ENCODE results near the gene CDH24.

CDH24 gene, protein sequence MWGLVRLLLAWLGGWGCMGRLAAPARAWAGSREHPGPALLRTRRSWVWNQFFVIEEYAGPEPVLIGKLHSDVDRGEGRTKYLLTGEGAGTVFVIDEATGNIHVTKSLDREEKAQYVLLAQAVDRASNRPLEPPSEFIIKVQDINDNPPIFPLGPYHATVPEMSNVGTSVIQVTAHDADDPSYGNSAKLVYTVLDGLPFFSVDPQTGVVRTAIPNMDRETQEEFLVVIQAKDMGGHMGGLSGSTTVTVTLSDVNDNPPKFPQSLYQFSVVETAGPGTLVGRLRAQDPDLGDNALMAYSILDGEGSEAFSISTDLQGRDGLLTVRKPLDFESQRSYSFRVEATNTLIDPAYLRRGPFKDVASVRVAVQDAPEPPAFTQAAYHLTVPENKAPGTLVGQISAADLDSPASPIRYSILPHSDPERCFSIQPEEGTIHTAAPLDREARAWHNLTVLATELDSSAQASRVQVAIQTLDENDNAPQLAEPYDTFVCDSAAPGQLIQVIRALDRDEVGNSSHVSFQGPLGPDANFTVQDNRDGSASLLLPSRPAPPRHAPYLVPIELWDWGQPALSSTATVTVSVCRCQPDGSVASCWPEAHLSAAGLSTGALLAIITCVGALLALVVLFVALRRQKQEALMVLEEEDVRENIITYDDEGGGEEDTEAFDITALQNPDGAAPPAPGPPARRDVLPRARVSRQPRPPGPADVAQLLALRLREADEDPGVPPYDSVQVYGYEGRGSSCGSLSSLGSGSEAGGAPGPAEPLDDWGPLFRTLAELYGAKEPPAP

DNA sequence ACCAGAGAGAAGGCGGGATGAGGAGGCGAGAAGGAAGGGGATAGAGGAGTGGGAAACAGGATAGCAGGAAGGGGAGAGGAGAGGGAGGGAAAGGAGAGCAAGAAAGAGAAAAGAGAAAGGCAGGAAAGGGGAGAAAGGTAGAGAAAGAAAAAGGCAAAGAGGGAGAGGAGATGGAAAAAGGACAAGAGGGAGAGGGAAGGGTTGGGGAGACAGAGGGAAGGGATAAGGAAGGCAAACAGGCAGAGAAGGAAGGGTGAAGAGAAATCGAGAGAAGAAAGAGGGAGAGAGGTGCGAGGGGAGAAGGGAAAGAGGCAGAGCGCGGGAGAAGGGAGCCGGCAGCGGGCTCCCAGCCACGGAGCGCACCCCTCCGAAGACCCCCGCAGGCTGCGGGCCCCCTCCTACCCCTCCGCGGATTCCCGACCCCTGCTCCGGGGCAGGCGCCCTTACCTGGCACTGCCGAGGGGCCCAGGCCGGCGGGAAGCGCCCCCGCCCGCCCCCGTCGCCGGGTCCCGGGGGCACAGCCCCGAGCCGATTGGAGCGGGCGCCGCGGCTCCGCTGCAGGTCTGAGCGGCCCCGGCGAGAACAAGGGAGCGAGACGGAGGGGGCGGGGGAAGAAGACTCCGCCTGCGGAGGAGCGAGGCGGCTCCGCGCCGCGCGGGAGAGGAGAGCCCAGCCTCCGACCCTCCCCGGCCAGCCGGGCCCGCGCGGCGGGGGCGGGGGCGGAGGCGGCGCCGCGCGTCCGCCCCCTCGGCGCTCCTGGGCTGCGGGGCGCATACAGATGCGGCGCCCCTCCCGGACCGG lies at the start of gene CDH24:
Gene CDH24 (minus strand): TSS at position 565 of the 801 bp plus-strand sequence. CDS start 1,787 bp downstream, outside the sequence.
- no peak for DNase-seq (ENCODE audit: low read depth)

DNA sequence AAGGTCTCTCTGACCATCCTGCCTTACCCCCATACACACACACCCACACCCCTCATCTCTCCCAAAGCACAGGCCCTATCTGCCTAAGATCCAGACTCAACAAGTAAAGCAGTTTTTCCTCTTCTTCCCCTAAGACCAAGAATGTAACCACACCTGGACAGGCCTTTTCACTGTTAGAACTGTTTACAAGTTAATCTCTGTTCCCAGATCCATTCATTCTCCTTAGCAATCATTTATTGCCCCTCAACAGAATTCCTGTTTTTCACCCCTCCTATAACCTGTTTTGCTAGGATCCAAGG lies 49.4 kb upstream of the CDH24 start:
- DNase-seq (ENCODE audit: low read depth) = no peak

DNA sequence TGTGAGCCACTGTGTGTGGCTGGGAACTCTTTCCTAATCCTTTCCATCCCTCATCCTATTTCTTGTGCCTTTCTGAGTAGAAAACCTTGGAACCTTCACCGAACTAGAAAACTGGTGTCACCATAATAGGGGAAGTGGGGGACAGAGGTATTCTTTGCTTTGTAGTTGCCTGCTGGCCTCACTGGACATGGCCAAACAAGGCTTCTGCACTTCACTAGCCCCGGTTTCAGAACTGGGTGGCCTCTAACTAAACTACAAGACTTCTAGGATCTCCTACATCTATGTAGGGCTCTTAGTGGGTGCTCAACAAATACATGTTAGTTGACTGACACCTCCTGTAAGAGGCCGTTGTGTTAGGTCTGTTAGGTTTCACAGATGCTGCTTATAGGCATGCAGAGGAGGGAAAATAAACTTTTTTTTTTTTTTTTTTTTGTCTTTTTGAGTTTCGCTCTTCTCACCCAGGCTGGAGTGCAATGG lies 48.1 kb upstream of the CDH24 start:
- no peak for DNase-seq (ENCODE audit: low read depth)

DNA sequence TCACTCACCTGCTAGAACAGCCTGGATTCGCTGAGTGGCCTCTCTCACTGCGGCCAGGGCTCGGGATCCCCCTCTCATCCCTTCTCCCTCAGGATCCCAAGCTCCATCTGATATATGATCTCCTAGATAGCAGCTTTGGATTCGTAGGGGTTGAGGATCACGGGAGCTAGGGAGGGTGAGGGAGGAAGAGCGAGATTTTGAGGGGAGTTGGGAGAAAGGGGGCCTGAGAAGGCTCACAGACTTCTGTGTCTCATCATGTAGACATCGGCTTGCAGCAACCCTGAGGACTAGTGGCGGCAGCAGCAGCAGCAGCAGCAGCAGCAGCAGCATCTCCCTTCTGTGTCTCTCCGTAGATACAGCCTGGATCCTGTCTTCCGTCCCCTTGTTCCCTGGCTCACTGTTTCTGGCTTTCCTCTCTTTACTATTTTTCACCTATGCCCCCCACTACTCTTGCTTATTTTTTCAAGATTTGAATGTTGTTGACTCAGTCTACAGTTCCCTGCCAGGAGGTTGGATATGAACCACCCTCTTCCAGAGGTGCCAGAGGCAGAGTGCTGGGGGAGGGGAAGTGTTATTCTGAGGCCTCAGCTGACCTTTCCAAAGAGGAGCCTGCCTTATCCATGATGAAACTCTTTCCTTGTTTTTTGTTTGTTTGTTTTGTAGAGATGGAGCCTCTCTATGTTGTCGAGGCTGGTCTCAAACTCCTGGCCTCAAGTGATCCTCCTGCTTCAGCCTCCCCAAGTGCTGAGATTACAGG lies 47.4 kb upstream of the CDH24 start, which contains the start of gene CIROP:
Gene CIROP (minus strand): TSS at position 399 of the 757 bp plus-strand sequence. CDS start 69 bp downstream, at position 330.
- DNase-seq (ENCODE audit: low read depth) = no peak

DNA sequence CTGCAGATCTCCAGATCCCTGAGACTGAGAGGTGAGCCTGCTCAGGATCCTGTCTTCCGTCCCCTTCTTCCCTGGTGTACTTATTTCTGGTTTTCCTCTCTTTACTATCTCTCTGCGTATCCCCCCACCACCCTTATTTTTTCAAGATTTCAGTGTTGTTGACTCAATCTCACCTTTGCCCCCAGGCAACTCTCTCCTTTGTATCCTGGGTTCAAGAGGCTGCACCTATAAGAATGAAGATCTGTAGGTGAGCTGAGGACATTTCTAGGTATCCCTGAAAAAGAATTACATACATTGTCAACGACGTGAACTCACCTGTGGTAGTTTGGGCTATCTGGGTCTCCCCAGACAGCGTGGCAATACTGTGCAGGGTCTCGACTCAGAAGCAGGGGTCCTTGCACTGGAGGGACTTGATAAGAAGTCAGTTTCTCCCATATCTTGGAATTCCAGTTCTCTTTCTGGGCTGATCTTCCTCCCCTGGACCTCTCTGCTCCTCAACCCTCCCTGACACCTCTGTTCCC lies 46.8 kb upstream of the CDH24 start:
- DNase-seq (ENCODE audit: low read depth) = no peak

DNA sequence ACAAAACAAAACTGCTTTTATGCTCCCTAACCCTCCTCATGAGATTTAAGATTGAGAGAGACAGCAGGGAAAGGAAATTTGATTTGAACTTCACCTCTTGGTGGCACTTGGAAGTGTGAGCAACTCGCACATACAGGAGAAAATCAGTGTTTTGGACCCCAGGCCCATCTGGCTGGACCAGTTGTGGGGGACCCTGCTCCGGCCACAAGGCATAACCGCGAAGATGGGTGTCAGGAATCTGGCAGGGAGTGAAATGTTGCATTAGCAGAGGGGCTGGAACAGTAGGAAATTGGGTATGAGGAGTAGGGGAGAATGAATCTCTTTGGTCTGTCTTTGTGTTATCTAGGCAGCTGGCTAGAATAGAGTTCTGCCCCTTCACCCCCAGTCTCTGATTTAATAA lies 46.3 kb upstream of the CDH24 start:
- no peak for DNase-seq (ENCODE audit: low read depth)

DNA sequence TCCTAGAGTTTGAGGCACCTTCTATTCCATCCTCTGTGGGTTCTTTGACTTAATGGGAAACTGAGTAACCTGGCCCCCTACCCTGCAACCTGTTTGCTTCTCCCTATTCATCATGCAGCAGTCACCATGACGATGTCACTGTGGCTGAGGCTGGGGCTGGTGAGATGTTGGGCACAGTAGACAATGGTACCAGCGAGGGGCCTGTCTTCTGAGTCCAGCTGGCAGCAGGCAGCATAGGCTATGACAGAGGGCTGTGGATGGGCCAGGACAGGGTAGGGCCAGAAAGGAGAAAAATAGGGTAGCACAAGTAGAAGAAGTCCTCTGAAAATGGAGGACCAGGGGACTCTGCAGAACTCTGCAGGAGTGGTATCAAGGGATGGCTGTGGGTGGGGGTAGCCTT lies 45.5 kb upstream of the CDH24 start:
- no peak for DNase-seq (ENCODE audit: low read depth)

DNA sequence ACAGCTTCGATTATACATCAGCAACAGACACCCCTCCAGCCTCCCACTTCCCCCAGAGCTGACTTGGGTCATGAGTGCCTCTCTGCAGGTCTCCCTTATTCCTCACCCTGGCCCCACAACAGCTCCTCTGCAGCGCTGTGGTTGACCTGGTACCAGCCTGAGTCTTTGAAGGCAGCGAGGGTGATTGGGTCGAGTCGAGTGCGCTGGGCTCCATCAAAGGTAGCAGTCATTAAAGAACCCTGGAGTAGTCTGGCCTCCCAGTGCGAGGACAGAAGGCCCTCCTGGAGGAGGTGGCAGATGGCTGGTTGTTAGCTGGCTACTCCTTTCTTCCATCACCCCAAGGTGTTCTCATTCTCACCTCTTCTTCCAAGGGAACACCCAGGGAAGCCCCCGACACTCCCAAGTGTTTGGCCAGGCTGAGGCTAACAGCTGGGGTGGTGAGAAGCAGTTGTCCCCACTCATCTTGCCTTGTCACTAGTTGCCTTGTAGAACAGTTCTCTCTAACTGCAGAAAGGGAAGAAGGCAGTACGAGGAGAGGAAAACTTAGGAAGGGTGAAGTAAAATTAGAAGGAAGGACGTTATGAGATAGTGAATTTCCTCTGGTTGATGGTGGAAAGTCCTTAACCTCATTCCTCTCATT lies 44.8 kb upstream of the CDH24 start:
- DNase-seq (ENCODE audit: low read depth) = no peak

DNA sequence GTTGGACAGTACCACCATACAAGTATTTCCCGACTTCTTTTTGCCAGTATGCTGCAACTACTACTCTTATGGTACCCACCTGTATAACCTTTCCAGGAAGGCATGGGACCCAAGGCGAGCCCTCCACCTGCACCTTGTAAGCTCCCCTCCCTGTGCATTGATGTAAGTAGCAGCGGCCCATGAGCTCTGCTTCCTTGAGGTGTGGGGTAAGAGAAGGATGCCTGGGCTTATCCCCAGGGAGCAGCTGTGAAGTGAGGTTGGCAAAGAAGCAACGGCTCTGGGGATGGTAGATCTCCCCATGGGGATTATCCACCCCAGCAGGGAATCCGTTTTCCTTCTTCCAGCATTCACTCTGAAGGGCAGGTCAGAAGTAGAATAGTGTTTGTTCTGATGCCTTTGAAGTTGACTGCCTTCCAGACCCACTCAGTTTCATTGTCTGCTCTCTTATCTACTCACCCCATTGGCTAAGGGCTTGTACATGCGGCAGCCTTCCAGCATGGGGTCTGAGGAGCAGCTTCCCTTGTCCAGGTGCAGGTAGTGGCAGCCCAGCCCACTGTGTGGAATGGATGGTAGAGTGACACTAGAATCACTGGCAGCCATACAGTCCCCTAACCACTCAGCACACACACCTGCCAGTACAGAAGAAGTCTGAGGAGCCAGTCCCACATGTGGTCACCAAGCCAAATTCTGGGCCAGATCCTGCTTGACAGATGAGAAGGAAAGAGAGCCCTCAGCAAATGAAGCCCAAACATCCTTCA lies 44.1 kb upstream of the CDH24 start:
- no peak for DNase-seq (ENCODE audit: low read depth)

DNA sequence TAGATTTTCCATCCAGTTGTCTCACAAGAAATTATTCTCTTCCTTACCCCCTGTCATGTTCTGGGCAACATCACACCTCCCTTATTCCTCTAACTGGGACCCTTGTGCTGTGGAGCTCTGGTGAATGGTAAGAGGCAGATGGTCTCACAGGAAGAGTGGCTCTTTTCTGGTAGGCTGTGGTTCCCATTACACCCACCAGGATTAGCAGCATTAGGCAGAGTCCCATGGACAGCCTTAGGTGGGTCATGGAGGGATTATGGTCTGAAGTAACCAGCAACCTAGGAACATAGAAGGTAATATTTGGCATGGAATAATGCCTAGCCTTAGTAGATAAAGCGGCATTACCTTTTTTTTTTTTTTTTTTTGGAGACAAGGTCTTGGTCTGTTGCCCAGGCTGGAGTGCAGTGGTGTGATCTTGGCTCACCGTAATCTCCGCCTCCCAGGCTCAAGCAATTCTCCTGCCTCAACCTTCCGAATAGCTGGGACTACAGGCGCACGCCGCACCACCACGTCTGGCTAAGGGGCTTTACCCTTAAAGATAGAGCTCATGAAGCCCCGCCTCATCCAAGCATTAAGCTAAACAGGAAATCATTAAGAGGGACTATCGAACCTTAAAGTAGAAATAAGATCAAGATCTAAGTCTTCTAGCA lies 42.0 kb upstream of the CDH24 start:
- no peak for DNase-seq (ENCODE audit: low read depth)

DNA sequence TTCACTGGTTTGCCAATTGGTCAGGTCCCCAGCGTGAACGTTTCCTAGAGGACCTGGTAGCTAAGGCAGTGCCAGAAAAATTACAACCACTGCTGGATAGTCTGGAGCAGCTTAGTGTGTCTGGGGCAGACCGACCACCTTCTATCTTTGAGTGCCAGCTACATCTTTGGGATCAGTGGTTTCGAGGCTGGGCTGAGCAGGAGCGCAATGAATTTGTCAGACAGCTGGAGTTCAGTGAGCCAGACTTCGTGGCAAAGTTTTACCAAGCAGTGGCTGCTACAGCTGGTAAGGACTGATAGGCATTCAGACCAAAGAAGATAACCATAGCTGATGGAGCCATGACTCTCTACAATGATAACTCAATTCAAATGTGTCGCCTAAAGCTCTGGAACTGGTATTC lies 40.5 kb upstream of the CDH24 start:
- DNase-seq (ENCODE audit: low read depth) = no peak

DNA sequence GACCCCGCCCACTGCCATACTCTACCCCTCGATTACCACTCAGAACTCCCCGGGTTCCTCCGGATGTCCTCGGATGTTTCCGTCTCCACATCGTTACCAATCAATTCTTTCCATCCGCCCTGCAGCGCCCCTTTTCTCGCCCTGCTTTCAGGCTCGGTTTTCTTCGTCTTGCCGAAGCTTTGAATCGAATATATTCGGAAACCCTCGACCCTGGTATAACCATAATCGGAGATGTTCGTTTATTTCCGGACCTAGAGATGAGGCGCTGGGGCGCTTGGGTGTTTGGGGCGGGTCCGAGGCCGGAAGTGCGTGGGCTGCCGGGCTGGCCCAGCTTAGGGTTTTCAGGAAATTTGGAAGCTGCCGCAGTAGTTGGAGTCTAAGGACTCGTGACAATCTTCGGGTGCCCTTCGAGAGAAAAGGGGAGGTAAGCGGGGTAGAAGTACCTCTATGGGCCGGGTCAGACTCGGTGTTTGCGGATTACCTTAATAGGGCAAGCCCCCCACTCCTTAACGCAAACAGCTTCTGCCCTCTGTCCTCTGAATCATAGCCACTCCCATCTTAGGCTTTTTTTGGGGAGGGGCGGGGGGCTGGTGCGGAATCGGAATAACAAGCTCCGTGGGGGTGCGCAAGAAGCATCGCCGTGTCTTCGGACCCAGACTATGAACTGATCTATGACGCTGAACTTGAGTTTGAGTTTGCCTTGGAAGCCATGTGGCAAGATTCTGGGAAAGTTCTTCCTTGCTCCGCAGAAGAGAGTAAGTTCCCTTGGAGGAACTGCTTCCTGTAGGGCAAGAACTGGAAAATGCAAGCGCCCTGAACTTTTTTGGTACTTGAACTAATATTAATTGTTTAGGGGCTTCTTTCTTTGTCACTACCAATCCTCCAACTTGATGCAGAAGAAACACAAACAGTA lies 38.1 kb upstream of the CDH24 start, which contains the start of gene C14orf119:
Gene C14orf119 (plus strand): TSS at position 310 of the 913 bp plus-strand sequence. CDS start 2,154 bp downstream, outside the sequence.
- DNase-seq (ENCODE audit: low read depth) = peak; percentile 97

DNA sequence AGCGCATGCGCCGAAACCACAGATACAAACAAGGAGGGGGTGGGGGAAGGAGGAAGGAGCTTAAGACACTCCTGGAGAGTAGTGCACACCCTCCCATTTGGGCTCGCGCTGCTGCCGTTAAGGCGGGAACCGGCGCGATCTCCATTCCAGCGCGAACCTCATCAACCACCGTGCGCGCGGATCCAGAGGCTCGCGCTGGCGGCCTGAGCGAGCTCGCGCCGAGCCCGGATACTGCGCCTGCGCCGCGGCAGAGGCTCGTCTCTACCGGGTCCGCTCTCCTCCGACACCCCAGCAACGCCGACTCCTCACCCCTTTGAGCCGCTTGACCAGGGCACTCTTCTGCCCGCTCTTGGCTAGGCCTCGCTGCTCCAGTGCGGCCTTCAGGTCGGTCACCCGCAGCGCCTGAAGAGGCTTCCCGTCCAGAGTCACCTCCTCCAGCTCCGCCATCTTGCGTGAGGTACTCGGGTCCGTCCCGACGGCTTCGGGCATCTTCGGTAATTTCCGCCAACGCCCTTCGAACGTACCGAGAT lies 37.4 kb upstream of the CDH24 start, which contains the start of gene ACIN1:
Gene ACIN1 (minus strand): TSS at position 471 of the 530 bp plus-strand sequence. CDS start 24 bp downstream, at position 447.
- no peak for DNase-seq (ENCODE audit: low read depth)

DNA sequence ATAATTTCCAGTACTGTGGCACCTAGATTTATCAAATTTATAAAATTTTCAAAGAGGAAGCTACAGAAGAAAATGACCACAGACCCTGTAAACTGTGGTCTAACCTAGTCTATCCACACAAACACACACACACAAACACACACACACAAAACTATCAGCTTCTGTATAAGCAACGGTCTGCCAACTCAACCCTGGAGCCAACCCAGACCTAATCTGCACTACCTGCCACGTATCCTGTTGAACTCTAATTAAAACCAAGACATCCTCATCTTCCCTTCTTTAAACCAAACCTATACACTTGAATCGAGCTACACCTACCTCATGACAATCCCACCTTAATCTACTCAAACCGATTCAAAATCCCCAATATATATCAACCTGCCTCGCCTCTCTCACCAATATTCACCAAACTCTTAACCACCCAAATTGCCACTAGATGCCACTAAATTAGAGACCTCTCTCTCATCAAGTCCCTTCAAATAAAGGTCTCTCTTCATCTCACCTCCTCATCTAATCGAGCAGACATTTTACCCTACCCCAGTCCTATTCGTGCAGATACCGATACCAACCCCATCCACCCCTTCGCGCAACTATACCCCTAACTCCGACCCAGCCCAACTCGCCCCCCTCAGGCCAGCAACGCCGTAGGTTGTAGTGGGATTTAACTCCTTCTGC lies 36.8 kb upstream of the CDH24 start:
- DNase-seq (ENCODE audit: low read depth) = no peak

DNA sequence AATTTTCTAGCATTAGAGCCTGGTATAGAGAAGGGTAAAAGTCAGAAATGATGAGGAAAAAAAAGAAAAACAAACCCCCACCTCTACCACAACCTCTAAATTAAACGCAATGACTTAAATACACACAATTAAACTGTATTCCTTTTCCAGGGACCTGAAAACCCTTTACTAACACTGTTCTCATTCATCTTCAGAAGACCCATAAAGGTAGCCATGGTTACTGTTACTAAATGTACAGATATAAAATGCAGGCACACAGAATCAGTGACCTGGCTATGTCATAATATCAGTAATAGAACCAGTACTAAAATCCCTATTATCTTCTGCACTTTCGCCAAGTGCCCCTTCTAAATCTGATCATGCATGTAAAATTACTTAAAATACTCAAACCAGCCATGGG lies 36.2 kb upstream of the CDH24 start:
- no peak for DNase-seq (ENCODE audit: low read depth)

DNA sequence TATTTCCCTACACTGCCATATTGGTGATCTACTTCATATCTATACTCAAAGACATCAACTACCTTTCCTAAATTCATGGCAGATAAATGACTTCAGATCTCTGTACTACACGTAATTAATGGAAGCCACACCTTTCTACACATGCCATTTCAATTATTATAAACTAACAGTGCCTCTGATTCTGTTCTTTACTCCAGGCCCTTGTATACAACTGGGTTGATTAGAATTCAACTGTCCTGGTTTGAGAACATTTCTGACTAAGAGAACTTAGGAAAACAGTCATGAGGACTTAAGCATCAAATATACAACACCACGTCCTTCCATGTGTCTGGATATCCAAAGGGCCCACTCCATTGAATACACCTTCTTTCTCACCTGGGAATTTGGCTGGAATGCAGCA lies 35.8 kb upstream of the CDH24 start:
- no peak for DNase-seq (ENCODE audit: low read depth)
